ENCODE results near the gene RAI14.

The RAI14 gene

GRCh38 chr5:34656001-34656699, at the start of gene RAI14:
TSS of gene RAI14 (plus strand) at chr5:34656328. CDS start at chr5:34686920, 30,592 bp downstream.
- Mint-ChIP-seq H3K27me3 (peaks cover 30% of the 10 kb centered on the region), H3K27ac (peak within 1 kb of the TSS; percentile 75), H3K9me3 (no peaks in the 10 kb centered on the region), H3K4me1 (peaks cover 15% of the 10 kb centered on the region), H3K4me3 (peak within 1 kb of the TSS; percentile 89), H3K36me3 (no peaks in the 10 kb centered on the region)
- DNase-seq (ENCODE audit: low spot score in 2 of 2), result no peak
- ATAC-seq (ENCODE audit: low read depth), result peak; percentile 15

DNA sequence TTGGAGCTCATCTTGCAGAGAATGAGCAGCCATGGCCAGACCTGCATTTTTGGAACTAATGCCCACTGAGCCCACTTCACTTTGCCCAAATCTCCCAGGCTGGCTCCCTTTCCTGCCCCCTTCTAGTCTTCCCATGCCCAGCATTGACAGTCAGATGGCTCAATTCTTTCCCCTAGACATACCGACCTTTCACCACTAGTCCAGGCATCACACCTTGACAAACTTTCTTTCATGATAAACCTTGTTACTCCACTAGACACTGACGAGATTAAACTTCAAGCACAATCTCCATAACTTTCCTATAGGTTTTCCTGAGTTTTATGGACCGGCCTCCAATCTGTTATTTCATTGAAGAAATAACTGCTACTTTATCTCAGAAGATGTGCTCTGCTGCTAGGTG, 47.8 kb upstream of the RAI14 start:
- Mint-ChIP-seq H3K36me3 (no peaks in the 10 kb centered on the region), H3K4me1 (no peaks in the 10 kb centered on the region), H3K27ac (no peak overlapping the region), H3K27me3 (peaks cover 5% of the 10 kb centered on the region), H3K4me3 (no peak overlapping the region), H3K9me3 (peaks cover 1% of the 10 kb centered on the region)
- ATAC-seq (ENCODE audit: low read depth), result no peak
- no peak for DNase-seq (ENCODE audit: low spot score in 2 of 2)

DNA sequence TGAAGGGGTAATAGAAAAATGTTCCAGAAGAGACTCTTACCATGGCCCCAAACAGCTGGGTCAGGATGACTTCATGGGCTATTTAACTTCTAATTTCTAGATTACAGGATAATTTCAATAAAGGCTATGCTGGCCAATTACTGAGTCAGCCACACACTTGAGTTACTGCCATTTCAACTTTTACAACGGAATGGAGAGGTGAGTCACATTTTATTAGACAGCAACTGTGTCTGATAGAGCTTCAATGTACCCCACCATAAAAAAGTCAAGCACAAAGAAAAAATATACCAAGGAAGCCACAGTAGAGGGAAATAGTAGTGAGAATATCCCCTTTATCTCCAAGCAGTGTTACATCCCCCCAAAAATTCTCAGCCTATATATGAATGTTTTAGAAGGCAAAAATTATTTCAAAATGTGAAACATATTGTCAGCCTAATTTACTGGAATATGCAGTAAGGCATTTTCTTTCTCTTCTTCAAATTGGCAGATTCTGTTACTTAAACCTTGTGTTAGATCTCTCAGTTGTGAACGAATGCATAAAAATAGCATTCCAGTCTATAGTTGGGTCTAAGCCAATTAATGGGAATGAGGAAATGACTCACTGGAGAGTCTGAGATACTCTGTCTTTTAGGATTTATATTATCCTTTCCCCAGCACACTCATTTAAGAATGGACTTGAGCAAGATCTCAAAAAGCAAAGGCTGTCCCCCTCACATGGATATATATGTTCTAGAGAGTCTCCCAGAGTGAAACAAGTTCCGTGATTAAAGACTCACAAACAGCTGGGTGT, 47.1 kb upstream of the RAI14 start:
- ATAC-seq (ENCODE audit: low read depth) (no peak), DNase-seq (ENCODE audit: low spot score in 2 of 2) (no peak)

GRCh38 chr5:34609951-34610441, 46.1 kb upstream of the RAI14 start:
- H3K4me3 Mint-ChIP-seq, result no peak overlapping the region
- H3K27me3 Mint-ChIP-seq, result peaks cover 5% of the 10 kb centered on the region

More for the DNA sequence above, 47.1 kb upstream of the RAI14 start:
- Mint-ChIP-seq H3K4me3 (no peak overlapping the region), H3K27ac (no peak overlapping the region), H3K4me1 (no peaks in the 10 kb centered on the region), H3K27me3 (peaks cover 5% of the 10 kb centered on the region), H3K36me3 (no peaks in the 10 kb centered on the region), H3K9me3 (peaks cover 1% of the 10 kb centered on the region)

DNA sequence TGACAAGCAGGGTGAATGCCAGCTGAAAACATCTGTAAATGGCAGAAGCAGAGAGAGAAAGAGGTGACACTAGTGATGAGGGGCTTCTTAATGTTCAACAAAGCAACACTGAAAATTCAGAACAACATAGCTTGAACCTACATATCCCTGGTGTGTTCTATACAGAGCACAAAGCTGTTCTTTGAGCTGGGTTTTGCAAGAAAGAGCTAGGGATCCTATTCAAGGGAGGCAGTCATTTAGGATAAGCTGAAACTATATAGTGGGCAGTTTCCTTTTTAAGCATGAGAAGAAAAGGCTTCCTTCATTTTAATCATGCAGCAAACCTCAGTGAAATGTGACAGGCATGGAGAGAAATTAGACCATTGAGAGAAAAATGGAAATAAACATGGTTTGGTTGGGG, 45.6 kb upstream of the RAI14 start:
- Mint-ChIP-seq H3K27me3 (peaks cover 5% of the 10 kb centered on the region), H3K36me3 (no peaks in the 10 kb centered on the region), H3K4me3 (no peak overlapping the region), H3K9me3 (peaks cover 1% of the 10 kb centered on the region), H3K27ac (no peak overlapping the region), H3K4me1 (no peaks in the 10 kb centered on the region)
- DNase-seq (ENCODE audit: low spot score in 2 of 2), result no peak
- ATAC-seq (ENCODE audit: low read depth), result no peak

More at GRCh38 chr5:34609951-34610441, 46.1 kb upstream of the RAI14 start:
- Mint-ChIP-seq H3K4me1 (no peaks in the 10 kb centered on the region), H3K9me3 (peaks cover 1% of the 10 kb centered on the region), H3K27ac (no peak overlapping the region), H3K36me3 (no peaks in the 10 kb centered on the region)
- DNase-seq (ENCODE audit: low spot score in 2 of 2), result no peak
- no peak for ATAC-seq (ENCODE audit: low read depth)

- ATAC-seq (ENCODE audit: low read depth) (no peak), DNase-seq (ENCODE audit: low spot score in 2 of 2) (no peak)
- H3K4me3 Mint-ChIP-seq, result no peak overlapping the region
- H3K36me3 Mint-ChIP-seq, result no peaks in the 10 kb centered on the region
- peaks cover 1% of the 10 kb centered on the region for H3K9me3 Mint-ChIP-seq
- H3K4me1 Mint-ChIP-seq, result no peaks in the 10 kb centered on the region
- H3K27ac Mint-ChIP-seq, result no peak overlapping the region
- H3K27me3 Mint-ChIP-seq, result peaks cover 7% of the 10 kb centered on the region
These were observed 44.4 kb upstream of the RAI14 start for GRCh38 chr5:34611464-34612415.

- no peaks in the 10 kb centered on the region for H3K9me3 Mint-ChIP-seq
- no peak overlapping the region for H3K4me3 Mint-ChIP-seq
- H3K36me3 Mint-ChIP-seq, result no peaks in the 10 kb centered on the region
- DNase-seq (ENCODE audit: low spot score in 2 of 2), result no peak
- H3K4me1 Mint-ChIP-seq, result no peaks in the 10 kb centered on the region
- no peak for ATAC-seq (ENCODE audit: low read depth)
- peaks cover 10% of the 10 kb centered on the region for H3K27me3 Mint-ChIP-seq
- H3K27ac Mint-ChIP-seq, result no peak overlapping the region
These were observed 39.5 kb upstream of the RAI14 start for GRCh38 chr5:34616651-34617050.

DNA sequence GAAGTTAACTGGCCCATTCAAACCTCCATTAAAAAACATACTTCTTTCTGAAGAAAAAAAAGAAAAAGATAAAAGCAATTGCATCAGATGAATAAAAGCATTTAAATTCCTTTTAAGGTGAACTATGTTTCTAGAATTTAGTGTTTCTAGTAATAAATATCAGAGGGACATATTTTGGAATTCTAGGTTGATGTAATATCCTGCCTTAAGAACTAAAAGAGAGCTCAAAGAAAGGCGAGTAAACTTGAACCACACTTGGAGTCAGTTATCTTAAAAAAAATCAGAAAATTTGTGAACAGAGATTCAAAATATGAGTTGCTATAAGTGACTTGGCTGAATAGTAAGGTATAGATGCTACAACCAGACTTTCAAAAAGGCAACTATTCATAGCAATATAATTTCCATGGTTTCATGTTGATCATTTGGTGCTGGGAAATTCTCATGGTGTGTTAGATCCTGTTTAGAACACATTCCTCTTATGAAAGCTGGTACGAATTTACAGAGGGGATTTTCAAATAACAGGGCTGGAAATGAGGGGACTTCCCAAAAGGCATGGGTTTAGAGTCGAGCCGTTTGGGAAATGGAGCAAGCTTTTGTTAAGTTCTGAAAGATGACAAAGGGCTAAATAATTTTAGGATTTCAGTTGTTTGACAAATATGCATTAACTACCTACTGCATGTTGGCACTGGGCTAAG, 37.6 kb upstream of the RAI14 start:
- ATAC-seq (ENCODE audit: low read depth), result no peak
- Mint-ChIP-seq H3K27me3 (peaks cover 10% of the 10 kb centered on the region), H3K4me1 (no peaks in the 10 kb centered on the region), H3K27ac (no peak overlapping the region), H3K4me3 (no peak overlapping the region), H3K36me3 (no peaks in the 10 kb centered on the region), H3K9me3 (no peaks in the 10 kb centered on the region)
- no peak for DNase-seq (ENCODE audit: low spot score in 2 of 2)

DNA sequence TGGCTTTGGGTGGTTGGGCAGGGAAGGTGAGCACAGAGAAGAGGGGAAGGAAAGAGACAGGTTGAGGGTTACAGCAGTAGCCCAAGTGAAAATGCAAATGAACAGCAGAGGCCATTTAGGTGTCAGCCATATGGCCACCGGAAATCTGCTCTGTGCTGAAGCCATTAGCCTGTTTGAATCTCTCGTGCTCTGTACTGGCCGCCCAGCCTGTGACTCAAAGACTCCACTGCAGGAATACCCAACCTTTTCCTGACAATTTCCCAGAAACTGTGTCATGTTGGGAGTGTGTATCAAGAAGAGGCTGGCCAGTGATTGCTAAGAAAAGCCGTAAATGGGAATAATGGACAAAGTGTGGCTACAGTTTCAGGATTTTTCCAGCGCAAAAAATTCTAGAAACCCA, 35.9 kb upstream of the RAI14 start:
- H3K9me3 Mint-ChIP-seq, result no peaks in the 10 kb centered on the region
- H3K27ac Mint-ChIP-seq, result no peak overlapping the region
- no peaks in the 10 kb centered on the region for H3K4me1 Mint-ChIP-seq
- ATAC-seq (ENCODE audit: low read depth) (no peak), DNase-seq (ENCODE audit: low spot score in 2 of 2) (no peak)
- H3K36me3 Mint-ChIP-seq, result no peaks in the 10 kb centered on the region
- no peak overlapping the region for H3K4me3 Mint-ChIP-seq
- H3K27me3 Mint-ChIP-seq, result peaks cover 10% of the 10 kb centered on the region

- Mint-ChIP-seq H3K27me3 (peaks cover 8% of the 10 kb centered on the region), H3K27ac (no peak overlapping the region), H3K4me3 (no peak overlapping the region), H3K9me3 (no peaks in the 10 kb centered on the region), H3K36me3 (no peaks in the 10 kb centered on the region), H3K4me1 (no peaks in the 10 kb centered on the region)
- ATAC-seq (ENCODE audit: low read depth), result no peak
- no peak for DNase-seq (ENCODE audit: low spot score in 2 of 2)
These were observed 34.6 kb upstream of the RAI14 start for GRCh38 chr5:34621277-34622097.

DNA sequence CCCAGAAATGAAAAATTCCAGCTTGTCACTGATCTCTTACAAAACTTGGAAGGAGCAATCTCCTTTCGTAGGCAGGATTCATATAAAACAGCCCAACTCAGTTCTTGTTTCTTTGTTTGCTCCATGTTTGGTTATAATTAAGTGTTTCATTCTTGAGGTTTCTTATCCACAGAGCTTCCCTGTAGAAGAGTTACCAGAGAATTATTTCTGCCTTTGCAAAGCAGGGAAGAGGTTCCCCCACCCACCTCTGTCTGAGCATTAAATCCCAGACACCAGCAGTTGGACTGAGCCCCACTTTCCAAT, 34.1 kb upstream of the RAI14 start:
- no peaks in the 10 kb centered on the region for H3K36me3 Mint-ChIP-seq
- no peaks in the 10 kb centered on the region for H3K4me1 Mint-ChIP-seq
- ATAC-seq (ENCODE audit: low read depth) (no peak), DNase-seq (ENCODE audit: low spot score in 2 of 2) (no peak)
- H3K4me3 Mint-ChIP-seq, result no peak overlapping the region
- no peaks in the 10 kb centered on the region for H3K9me3 Mint-ChIP-seq
- peaks cover 8% of the 10 kb centered on the region for H3K27me3 Mint-ChIP-seq
- H3K27ac Mint-ChIP-seq, result no peak overlapping the region

DNA sequence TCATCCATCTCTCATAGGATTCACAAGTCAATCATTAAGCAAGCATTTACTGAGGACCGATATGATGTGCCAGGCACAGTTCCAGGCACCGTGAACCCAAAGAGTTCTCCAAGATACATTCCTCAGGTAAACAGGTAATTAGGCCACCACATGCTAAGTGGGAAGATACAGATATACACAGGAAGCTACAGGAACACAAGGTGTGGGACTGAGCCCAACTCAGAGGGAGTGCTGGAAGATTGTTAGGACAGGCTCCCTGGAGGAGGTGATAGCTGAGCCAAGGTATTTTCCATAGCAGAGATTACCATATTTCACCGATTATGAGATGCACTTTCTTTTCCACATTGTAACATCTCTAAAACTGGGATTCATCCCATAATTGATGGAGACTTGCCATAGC, 31.4 kb upstream of the RAI14 start:
- ATAC-seq (ENCODE audit: low read depth) (no peak), DNase-seq (ENCODE audit: low spot score in 2 of 2) (no peak)
- H3K27me3 Mint-ChIP-seq, result peaks cover under 1% of the 10 kb centered on the region
- no peaks in the 10 kb centered on the region for H3K4me1 Mint-ChIP-seq
- no peak overlapping the region for H3K27ac Mint-ChIP-seq
- no peaks in the 10 kb centered on the region for H3K9me3 Mint-ChIP-seq
- H3K36me3 Mint-ChIP-seq, result no peaks in the 10 kb centered on the region
- no peak overlapping the region for H3K4me3 Mint-ChIP-seq

DNA sequence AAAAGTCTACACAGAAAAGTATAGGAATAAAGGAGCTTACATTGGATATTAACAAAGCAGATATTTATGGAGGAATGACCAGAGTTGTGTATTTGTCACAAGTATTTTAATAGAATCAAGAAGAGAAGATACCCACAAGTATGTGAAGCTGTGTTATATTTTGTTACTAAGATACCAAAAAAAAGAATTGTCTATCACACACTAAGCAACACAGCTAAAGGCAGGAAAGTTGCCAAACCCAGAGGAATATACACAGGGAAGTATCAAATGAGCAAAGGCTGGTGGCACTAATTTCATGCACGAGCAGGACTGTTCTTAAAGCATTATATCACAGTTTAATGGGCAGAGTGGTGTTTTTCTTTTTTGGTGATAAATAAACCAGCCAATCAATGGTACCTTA, 30.9 kb upstream of the RAI14 start:
- no peak for ATAC-seq (ENCODE audit: low read depth)
- Mint-ChIP-seq H3K4me1 (no peaks in the 10 kb centered on the region), H3K36me3 (no peaks in the 10 kb centered on the region), H3K27ac (no peak overlapping the region), H3K9me3 (peaks cover 5% of the 10 kb centered on the region), H3K4me3 (no peak overlapping the region), H3K27me3 (no peaks in the 10 kb centered on the region)
- DNase-seq (ENCODE audit: low spot score in 2 of 2), result no peak

Data from memory B cell (primary cell).